ENCODE results near the gene SMIM35.

Gene SMIM35

DNA sequence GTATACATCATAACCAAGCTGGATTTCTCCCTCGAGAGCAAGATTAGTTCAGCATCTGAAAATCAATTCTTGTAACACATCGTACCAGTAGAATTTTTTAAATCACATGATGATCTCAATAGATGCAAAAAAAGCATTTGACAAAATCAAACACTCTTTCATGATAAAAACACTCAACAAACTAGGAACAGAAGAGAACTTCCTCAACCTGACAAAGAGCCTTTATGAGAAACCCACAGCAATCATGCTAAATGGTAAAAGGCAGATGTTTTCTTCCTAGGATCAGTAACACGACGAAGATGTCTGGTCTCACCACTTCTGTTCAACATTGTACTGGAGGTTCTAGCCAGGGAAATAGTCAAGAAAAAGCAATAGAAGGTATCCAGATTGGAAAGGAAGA, 44.0 kb downstream of the SMIM35 start:
- no peak for DNase-seq (ENCODE audit: extremely low spot score)
- CTCF ChIA-PET, result no interaction called here
- POLR2A ChIA-PET, result no interaction called here
- TF ChIP-seq CTBP1 (IDR thresholded peaks at IDR 0.05; ENCODE audit: borderline replicate concordance), result no peak
- TF ChIP-seq NFRKB (IDR thresholded peaks at IDR 0.05), result no peak
- no peak for TF ChIP-seq HDGF (IDR thresholded peaks at IDR 0.05; ENCODE audit: borderline replicate concordance)
- no peak for TF ChIP-seq ARNT (IDR thresholded peaks at IDR 0.05)
- no peak for TF ChIP-seq SUZ12 (IDR thresholded peaks at IDR 0.05)
- TF ChIP-seq SP1 (IDR thresholded peaks at IDR 0.05), result no peak
- no peak for TF ChIP-seq TARDBP (IDR thresholded peaks at IDR 0.05)
- TF ChIP-seq LEF1 (IDR thresholded peaks at IDR 0.05; ENCODE audit: borderline replicate concordance), result no peak
- no peak for TF ChIP-seq FOXM1 (IDR thresholded peaks at IDR 0.05; ENCODE audit: borderline replicate concordance)
- TF ChIP-seq FOXK2 (IDR thresholded peaks at IDR 0.05), result no peak
- no peak for TF ChIP-seq ZNF384 (IDR thresholded peaks at IDR 0.05)
- TF ChIP-seq ELF4 (IDR thresholded peaks at IDR 0.05), result no peak
- no peak for TF ChIP-seq L3MBTL2 (conservative IDR thresholded peaks at IDR 0.05)
- TF ChIP-seq BHLHE40 (IDR thresholded peaks at IDR 0.05; ENCODE audit: borderline replicate concordance), result no peak
- TF ChIP-seq, protein P1, sequence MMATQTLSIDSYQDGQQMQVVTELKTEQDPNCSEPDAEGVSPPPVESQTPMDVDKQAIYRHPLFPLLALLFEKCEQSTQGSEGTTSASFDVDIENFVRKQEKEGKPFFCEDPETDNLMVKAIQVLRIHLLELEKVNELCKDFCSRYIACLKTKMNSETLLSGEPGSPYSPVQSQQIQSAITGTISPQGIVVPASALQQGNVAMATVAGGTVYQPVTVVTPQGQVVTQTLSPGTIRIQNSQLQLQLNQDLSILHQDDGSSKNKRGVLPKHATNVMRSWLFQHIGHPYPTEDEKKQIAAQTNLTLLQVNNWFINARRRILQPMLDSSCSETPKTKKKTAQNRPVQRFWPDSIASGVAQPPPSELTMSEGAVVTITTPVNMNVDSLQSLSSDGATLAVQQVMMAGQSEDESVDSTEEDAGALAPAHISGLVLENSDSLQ (IDR thresholded peaks at IDR 0.05), result no peak
- TF ChIP-seq FOXA1 (IDR thresholded peaks at IDR 0.05), result no peak

DNA sequence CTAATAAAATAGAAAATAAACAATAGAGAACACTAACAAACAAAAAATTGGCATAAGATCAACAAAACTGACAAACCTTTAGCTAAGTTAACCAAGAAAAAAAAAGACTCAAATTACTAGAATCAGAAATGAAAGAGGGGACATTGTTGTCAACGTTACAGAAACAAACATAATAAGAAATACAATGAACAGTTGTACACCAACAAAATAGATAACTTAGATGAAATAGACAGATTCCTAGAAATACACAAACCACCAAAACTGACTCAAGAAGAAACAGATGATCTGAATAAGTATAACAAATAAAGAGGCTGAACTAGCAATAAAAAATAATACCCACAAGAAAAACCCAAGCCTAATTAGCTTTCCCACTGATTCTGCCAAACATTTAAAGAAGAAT, 44.6 kb downstream of the SMIM35 start:
- DNase-seq (ENCODE audit: extremely low spot score), result no peak
- CTCF ChIA-PET, result no interaction called here
- POLR2A ChIA-PET, result no interaction called here
- TF ChIP-seq FOXA1 (IDR thresholded peaks at IDR 0.05) (no peak), CTBP1 (IDR thresholded peaks at IDR 0.05; ENCODE audit: borderline replicate concordance) (no peak), ZNF384 (IDR thresholded peaks at IDR 0.05) (no peak), TARDBP (IDR thresholded peaks at IDR 0.05) (no peak), FOXK2 (IDR thresholded peaks at IDR 0.05) (no peak), NFRKB (IDR thresholded peaks at IDR 0.05) (no peak), L3MBTL2 (conservative IDR thresholded peaks at IDR 0.05) (no peak), SUZ12 (IDR thresholded peaks at IDR 0.05) (no peak), FOXM1 (IDR thresholded peaks at IDR 0.05; ENCODE audit: borderline replicate concordance) (no peak), HDGF (IDR thresholded peaks at IDR 0.05; ENCODE audit: borderline replicate concordance) (no peak), SP1 (IDR thresholded peaks at IDR 0.05) (no peak), ARNT (IDR thresholded peaks at IDR 0.05) (no peak), LEF1 (IDR thresholded peaks at IDR 0.05; ENCODE audit: borderline replicate concordance) (no peak), ELF4 (IDR thresholded peaks at IDR 0.05) (no peak), BHLHE40 (IDR thresholded peaks at IDR 0.05; ENCODE audit: borderline replicate concordance) (no peak)
- TF ChIP-seq, protein P1 (IDR thresholded peaks at IDR 0.05), result no peak

DNA sequence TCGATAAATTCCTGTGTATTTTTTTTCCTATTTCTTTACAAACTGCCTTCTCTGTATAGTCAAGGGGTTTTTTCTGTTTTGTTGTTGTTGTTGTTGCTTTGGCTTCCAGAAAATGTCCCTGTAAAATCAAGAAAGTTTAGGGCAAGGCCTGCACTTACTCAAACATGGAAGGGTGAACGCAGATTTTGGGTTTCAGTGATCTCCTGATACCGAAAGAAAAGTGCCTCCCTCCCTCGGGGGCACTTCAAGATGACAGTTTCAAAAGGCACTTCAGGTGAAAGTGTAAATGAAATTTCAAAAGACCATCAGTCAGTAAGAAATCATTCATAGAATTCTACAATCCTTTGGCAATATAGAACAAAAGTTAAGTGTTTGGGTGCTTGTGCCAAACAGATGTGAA, 53.3 kb downstream of the SMIM35 start:
- ChIA-PET POLR2A (no interaction called here), CTCF (no interaction called here)
- TF ChIP-seq ELF4 (IDR thresholded peaks at IDR 0.05) (no peak), LEF1 (IDR thresholded peaks at IDR 0.05; ENCODE audit: borderline replicate concordance) (no peak), CTBP1 (IDR thresholded peaks at IDR 0.05; ENCODE audit: borderline replicate concordance) (no peak), ARNT (IDR thresholded peaks at IDR 0.05) (no peak), FOXA1 (IDR thresholded peaks at IDR 0.05) (no peak), ZNF384 (IDR thresholded peaks at IDR 0.05) (no peak)
- TF ChIP-seq, protein P1 (IDR thresholded peaks at IDR 0.05), result no peak
- DNase-seq (ENCODE audit: extremely low spot score), result no peak

DNA sequence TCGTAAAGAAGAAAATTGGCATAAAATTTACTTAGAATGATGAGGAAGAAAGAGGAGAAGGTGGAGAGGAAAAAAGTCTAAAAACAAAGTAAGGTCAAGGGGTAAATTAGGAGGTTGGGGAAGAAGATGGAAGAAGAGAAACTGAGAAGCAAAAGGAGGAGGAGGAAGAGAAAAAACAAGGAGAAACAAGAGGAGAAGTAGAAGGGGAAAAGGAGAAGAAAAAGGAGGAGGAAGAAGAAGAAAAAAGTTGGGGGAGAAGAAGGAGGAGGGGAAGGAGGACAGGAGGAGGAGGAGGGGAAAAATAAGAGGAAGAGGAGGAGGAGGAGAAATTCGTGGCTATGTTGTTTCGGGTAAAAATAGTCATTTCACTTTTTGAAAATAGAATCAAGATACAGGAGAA, 58.1 kb downstream of the SMIM35 start:
- no peak for DNase-seq (ENCODE audit: extremely low spot score)
- POLR2A ChIA-PET, result no interaction called here
- TF ChIP-seq ZNF384 (IDR thresholded peaks at IDR 0.05), result no peak
- TF ChIP-seq BHLHE40 (IDR thresholded peaks at IDR 0.05; ENCODE audit: borderline replicate concordance), result no peak
- no peak for TF ChIP-seq FOXA1 (IDR thresholded peaks at IDR 0.05)
- TF ChIP-seq FOXK2 (IDR thresholded peaks at IDR 0.05), result no peak
- no peak for TF ChIP-seq CTBP1 (IDR thresholded peaks at IDR 0.05; ENCODE audit: borderline replicate concordance)
- TF ChIP-seq HDGF (IDR thresholded peaks at IDR 0.05; ENCODE audit: borderline replicate concordance), result no peak
- TF ChIP-seq ELF4 (IDR thresholded peaks at IDR 0.05), result no peak
- no peak for TF ChIP-seq SP1 (IDR thresholded peaks at IDR 0.05)
- no peak for TF ChIP-seq NFRKB (IDR thresholded peaks at IDR 0.05)
- CTCF ChIA-PET, result no interaction called here

DNA sequence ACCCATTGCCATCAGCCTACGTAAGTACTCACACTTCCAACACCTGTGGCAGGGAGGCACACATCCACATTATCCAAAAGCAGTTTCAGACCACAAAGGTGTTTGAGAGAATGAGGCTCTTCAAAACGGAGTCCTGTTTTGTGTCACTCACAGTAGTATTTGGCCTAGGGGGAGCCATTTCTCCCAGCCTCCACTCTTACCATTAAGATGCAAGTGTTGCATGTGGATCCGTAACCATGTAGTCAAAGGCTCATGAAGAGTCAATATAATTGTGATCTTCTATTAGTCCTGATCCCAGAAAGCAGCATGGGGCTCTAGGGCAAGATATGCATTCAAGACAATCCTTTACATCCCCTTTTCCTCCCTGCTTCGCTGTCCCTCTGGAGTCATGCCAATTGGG, 59.1 kb downstream of the SMIM35 start:
- ChIA-PET CTCF (no interaction called here), POLR2A (no interaction called here)
- no peak for DNase-seq (ENCODE audit: extremely low spot score)
- TF ChIP-seq FOXM1 (IDR thresholded peaks at IDR 0.05; ENCODE audit: borderline replicate concordance), result no peak
- no peak for TF ChIP-seq ARNT (IDR thresholded peaks at IDR 0.05)
- no peak for TF ChIP-seq CTBP1 (IDR thresholded peaks at IDR 0.05; ENCODE audit: borderline replicate concordance)
- TF ChIP-seq ELF4 (IDR thresholded peaks at IDR 0.05), result no peak
- TF ChIP-seq FOXA1 (IDR thresholded peaks at IDR 0.05), result no peak

DNA sequence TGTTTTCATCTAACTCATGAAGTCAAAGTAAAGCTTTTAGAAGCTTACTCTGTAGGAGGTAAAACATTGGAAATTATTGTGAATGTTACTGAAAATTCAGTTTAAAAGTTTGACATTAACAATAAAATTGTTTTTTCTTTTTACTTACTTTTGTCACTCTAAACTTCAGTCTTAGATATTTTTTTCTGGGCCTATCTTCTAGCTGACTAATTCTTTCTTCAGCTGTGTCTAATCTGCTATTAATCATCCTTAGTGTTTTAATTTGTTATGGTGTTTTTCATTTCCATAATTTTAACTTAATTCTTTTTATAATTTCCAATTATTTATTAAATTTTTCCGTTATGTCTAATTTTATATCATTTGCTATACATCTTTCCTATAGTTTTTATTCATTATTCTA, 65.6 kb downstream of the SMIM35 start:
- no peak for TF ChIP-seq SP1 (IDR thresholded peaks at IDR 0.05)
- no peak for TF ChIP-seq CTBP1 (IDR thresholded peaks at IDR 0.05; ENCODE audit: borderline replicate concordance)
- no peak for TF ChIP-seq FOXM1 (IDR thresholded peaks at IDR 0.05; ENCODE audit: borderline replicate concordance)
- no peak for DNase-seq (ENCODE audit: extremely low spot score)
- ChIA-PET CTCF (interaction anchor here (0.7 to 0.8 kb wide), 2 partner anchors 75 to 121 kb away, joined by 3 to 7 read pairs; no protein-coding TSS in a partner anchor), POLR2A (no interaction called here)

DNA sequence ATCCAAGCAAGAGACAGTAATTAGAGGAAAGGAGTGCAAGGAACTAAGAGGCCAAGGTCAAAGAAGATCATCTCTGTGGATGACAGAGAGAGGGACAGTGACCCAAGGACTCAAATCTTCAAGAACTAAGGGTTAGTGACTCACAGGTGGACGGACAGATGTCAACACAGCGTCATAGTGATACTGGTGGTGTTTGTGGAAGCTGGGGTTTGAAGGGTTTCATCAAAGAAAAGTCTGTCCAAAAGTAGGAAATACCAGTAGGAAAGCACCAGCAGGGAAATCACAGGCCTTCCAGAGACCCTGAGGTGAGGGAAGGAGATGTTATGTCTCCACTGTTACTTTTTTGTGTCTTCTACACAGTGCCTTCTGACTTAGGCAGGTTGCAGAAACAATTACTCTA, 68.4 kb downstream of the SMIM35 start:
- TF ChIP-seq TARDBP (IDR thresholded peaks at IDR 0.05) (no peak), CTBP1 (IDR thresholded peaks at IDR 0.05; ENCODE audit: borderline replicate concordance) (no peak), SP1 (IDR thresholded peaks at IDR 0.05) (no peak), BHLHE40 (IDR thresholded peaks at IDR 0.05; ENCODE audit: borderline replicate concordance) (no peak), ELF4 (IDR thresholded peaks at IDR 0.05) (no peak), ZNF384 (IDR thresholded peaks at IDR 0.05) (no peak), FOXM1 (IDR thresholded peaks at IDR 0.05; ENCODE audit: borderline replicate concordance) (no peak), FOXK2 (IDR thresholded peaks at IDR 0.05) (no peak), HDGF (IDR thresholded peaks at IDR 0.05; ENCODE audit: borderline replicate concordance) (no peak), ARNT (IDR thresholded peaks at IDR 0.05) (no peak), FOXA1 (IDR thresholded peaks at IDR 0.05) (no peak), NFRKB (IDR thresholded peaks at IDR 0.05) (no peak), L3MBTL2 (conservative IDR thresholded peaks at IDR 0.05) (no peak), SUZ12 (IDR thresholded peaks at IDR 0.05) (no peak), LEF1 (IDR thresholded peaks at IDR 0.05; ENCODE audit: borderline replicate concordance) (no peak)
- TF ChIP-seq, protein P1 (IDR thresholded peaks at IDR 0.05), result no peak
- POLR2A ChIA-PET, result no interaction called here
- DNase-seq (ENCODE audit: extremely low spot score), result no peak
- CTCF ChIA-PET, result no interaction called here
